ENCODE results near the gene VAV2.

The VAV2 gene

DNA sequence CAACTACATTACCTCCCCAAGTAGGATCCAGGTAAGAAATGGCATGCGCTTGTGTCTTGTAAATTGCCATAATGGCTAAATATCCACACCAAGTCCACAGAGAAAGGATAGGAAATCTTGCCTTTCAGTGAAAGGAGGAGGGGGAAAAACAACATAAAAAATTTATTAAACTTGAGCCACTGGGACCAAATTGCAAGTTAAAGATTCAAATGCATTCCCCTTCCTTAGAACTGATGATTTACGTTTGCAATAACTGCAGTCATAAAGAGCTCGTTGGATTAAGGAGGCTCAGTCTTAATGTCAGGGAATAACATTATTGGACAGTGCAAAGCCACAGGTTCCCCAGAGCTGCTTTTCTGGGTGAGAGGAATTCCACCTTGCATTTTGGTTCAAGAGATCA lies 161.4 kb downstream of the VAV2 start:
- no peak for DNase-seq

GRCh38 chr9:133830310-133830709 lies 161.8 kb downstream of the VAV2 start:
- DNase-seq = no peak

DNA sequence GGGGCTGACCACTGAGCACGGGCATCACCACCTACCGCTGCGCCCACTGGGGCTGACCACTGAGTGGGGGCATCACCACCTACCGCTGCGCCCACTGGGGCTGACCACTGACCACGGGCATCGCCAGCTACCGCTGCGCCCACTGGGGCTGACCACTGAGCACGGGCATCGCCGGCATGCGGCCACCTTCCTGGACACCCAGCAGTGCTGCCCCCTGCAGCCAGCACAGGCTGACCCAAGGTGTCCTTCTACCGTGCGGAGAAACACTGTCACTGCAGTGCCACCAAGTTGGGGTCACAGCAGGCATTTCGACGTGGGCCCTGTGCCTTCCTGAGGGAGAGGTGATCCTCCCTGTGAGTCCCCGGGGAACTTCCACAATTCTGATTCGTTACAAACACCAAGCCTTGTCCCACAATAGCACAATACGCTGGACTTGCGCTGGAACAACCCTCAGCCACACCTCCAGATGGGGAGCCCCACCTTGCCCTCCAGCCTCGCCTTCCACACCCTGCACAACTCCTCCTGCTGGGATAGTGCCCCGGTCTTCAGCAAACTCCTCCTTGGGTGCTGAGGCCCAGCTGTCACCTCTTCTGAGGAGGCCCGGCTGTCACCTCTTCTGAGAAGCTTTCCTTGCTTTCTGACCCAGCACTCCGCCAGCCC lies 163.7 kb downstream of the VAV2 start:
- no peak for DNase-seq

DNA sequence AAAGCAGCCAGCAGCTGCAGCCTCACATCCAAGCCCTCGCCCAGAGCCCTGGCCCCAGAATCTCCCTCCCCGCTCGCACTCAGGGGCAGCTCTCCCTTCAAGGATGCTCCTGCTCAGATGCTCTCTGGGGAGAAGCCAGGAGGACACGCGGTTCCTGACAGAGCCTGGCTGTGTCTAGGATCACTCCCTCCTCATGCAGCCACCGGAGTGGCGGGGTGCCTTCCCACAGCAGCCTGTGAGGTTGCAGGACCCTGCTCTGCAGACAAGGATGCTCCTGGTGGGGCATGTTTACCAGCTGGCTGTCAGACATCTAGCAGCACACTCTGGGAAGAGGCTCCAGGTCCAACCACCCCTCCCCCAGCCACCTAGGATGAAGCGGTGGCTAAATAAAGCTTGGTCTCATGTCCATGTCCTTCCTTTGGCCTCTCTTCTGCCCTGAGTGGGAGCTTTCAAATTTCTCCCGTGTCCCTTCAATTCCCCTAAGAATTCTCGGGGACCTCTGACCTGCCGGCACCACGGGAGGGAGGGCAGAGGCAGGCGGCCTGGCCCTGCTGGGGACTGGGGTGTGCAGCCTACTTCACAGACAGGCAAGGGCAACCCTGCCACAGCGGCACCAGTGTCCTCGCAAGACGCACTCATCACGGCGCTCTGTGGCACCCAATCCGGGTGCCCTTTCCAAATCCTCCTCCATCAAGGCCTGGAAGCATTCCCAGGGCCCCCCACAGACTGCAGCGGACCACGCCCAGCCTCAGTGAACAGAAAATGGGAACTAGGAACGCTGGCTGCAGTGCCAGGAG lies 165.6 kb downstream of the VAV2 start:
- DNase-seq = no peak

DNA sequence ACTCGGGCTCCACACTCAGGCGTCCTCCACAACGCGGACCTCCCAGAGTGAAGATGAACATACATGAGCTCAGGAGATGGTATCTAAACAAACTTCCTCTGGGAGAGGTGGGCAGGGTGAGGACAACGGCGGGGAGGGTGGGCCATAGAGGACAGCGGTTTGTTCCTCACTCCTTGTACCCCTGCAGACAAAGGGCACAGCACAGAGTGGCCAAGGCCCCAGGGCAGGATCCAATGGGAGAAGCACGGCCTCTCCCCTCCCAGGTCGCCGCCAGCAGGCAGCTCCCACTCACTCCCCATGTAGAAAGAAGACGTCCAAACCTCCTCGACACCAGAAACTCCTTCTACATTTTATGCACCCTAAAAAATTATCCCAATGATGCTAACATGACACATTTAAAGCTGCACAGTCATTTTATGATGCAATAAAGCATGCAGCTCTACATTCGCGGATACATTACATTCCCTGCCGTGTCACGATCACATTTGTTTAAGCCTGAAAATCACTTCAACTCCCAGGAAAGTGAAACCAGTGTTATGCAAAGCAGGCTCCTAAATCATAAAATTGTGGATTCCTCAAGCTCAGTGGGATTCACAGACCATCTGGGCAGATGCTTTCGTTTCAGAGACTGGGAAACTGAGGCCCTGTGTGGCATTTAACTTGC lies 166.4 kb downstream of the VAV2 start:
- DNase-seq = no peak

DNA sequence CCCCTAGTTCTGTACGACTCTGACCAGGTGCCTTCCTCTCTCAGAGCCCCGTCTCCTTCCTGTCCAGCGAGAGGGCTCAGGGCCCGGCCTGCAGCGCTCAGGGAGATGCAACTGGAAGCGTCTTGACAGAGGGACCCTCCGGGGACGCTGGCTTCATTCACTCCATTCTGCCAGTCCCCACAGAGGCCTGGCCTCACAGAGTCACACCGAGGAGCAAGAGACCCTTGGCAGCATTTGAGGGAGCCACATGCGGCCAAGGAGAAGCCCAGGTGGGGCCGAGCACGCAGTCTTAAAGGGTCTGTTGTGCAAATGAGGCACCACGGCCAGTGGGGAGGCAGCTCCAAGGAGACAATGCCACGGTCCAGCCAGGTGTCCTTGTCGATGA lies 167.3 kb downstream of the VAV2 start:
- DNase-seq = no peak

DNA sequence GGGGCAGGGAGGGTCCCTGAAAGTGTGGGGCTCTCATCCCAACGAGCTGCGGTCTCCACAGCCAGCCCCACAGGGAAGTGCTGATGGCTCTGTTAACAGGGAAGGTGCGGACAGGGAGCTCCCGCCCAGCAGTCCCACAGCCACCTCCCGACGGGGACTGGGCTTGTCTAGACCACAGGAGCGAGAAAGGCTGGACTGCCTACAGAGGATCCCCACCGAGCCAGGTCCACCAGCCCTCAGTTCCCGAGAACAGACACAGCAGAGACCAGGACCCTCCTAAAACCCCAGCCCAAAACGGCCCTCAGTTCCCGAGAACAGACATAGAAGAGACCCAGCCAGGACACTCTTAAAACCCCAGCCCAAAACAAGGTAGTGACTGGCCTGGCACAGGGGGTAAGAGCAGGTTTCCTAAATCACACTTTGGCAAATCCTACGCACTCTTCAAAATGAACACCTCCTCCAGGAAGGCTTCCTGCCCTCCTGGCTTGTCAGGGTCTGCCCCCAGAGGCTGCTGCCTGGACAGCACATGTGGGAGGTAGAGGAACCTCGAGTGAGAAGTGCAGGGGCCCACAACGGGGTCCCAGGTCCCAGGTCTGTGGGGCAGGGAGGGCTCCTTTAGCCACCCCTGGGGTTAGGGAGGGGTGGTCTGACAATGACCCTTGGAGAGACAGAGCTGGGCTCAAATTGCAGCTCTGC lies 167.9 kb downstream of the VAV2 start:
- DNase-seq = no peak

DNA sequence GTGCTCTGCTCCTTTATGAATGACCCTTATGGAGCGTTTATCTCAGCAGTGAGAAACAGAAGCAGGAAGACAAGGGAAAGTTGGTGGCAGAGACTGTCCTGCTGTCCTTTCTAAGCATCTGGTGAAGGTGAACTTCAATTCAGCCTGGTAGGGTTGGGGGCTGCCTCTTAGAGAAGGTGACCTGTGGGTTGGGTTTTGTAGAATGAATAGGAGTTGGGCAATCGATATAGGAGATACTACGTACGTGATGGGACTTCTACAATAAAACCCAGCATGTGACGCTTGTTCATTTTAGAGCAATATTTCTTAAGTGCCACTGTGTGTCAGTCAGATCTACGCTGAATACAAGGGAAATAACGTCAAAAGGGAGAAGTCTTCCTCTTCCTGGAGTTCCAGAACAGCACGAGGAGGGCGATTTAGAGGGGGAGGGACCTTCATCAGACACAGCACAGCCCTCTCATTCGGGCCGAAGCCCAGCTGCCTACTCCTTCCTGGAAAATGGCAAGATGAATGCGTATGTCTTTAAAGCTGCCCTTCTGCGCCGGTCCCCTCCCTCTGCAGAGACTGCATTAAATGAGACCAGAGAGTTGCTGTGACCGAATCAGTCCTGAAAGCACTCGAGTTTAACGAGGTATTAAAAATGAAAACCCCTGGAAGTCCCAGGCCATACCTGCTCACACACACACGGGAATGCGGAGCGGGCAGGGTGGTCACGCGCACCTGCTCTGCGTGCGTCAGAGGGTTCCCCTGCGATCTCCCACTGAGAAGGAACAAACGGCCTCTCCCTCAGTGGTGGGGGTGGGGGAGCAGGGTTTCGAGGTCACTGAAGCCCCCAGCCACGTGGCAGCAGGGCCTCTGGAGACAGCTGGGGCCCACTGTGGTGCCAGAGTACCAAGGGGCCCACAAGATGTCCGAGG lies 168.7 kb downstream of the VAV2 start:
- no peak for DNase-seq

DNA sequence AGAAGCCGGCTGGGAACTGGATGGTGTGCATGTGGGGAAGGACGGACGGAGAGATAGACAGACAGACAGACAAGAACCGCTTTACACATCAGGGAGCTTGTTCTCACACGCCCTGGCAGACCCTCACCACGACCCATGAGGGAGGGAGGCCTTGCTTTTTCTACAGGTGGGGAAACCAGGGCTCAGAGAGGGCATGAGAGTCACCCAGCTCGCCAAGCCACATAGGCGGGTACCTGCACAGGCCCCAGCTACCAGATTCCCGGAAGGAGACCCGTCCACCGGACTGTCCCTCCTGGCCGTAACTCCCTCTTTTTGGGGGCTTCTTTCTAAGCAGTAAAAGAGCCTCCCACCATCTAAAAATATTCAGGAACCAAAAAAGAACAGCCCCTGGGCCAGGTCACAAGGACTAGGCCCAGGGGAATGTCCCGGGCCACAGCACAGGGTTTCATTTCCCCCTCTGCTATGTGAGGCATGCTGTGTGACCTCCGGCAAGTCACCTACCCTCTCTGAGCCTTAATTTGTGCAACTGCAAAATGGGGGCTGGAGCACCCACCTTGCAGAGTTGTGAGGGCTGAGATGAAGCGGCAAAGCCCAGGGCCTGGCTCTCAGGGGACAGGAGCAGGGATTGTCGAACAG lies 169.6 kb downstream of the VAV2 start:
- DNase-seq = no peak

DNA sequence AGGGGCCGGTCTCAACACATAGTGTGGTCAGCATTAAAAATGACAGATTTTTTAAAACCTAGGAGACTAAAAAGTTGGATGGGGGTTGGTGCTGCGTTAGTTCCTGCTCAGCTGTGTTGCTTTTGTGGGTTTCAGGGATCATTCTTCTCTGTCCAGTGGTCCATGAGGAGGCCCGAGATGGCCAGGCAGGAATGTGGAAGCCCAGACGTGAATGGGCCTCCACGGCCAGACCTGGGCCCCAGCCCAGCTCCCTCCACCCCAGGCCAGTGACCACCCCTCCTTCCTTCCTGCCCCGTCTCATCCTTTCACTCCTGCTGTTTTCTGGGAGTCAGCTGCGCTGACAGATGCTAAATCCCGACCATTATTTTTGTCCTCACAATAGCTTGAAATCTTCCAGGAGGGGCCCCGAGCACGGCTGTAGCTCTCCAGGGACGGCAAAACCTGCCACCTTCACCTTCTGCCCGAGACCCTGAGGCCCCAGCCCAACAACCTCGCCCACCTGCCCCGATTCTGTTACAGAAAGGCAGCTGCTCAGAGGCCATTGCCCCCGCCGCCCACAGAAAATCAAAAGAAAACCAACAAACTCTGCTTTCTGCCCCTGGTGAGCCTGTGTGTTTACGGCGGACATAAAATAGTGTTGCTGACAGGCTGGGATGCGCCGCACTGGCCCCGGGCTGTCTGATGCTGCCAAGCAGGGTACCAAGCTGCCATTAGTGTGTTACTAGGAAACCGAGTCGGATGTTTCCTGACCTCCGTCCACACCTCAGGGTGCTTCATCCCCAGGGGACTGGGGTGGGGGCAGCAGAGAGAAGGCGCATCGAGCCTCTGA lies 170.3 kb downstream of the VAV2 start:
- no peak for DNase-seq

- no peak for DNase-seq
Observed at GRCh38 chr9:133819923-133820322, 172.2 kb downstream of the VAV2 start.

- DNase-seq = no peak
Observed at GRCh38 chr9:133818444-133818843, 173.7 kb downstream of the VAV2 start.

- DNase-seq = no peak
Observed at GRCh38 chr9:133815781-133816180, 176.3 kb downstream of the VAV2 start.

GRCh38 chr9:133814586-133815208 lies 177.4 kb downstream of the VAV2 start:
- no peak for DNase-seq

GRCh38 chr9:133813749-133814585 lies 178.2 kb downstream of the VAV2 start:
- DNase-seq = no peak

GRCh38 chr9:133812941-133813748 lies 179.0 kb downstream of the VAV2 start:
- no peak for DNase-seq

GRCh38 chr9:133812077-133812868 lies 179.9 kb downstream of the VAV2 start:
- DNase-seq = no peak

GRCh38 chr9:133811471-133811870 lies 180.7 kb downstream of the VAV2 start:
- DNase-seq = no peak

All from stimulated activated CD4-positive, alpha-beta T cell treated with anti-CD3 and anti-CD28 coated beads, Interleukin-1b, Interleukin-23, amount 100 ng/mL, for 48 hours (primary cell).